Right forelimb (tissue), 1 donor: ENCODE results near the gene PDSS2.
"Not testable (repeated sequence)": the region's sequence is repeated elsewhere in the genome, so short reads cannot be mapped to it uniquely, and the experiment has no call there.

Experiments
- DNase-seq: peaks from one replicate; pipeline ENCODE4 v3.0.0-alpha.2; 2018

Gene PDSS2

DNA sequence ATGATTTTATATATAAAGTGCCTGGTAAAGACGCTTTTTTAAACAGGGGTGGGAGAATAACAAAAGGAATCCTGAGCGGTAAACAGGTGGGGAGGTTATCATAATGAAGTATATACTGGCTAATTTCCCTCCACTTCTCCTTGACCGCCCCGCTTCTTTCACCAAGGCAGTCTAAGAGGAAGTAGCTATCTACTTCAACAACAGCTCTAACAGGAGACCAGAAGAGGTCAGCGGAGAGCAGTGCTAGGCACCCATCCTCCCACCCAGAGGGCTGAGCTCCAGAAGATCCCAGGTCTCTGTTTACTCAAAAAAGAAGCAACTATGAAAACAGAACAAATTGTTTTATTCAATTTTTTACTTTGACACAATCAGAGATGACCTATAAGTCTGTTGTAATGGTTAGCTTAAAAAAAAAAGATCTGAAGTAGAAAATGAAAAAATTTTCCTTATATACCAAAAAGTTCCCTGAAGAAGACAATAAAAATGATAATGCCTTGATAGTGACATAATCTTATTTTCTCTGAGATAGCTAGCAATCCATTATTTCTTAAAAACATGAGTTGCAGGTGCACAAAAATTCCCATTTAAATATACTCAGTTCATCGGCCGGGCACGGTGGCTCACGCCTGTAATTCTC, 141.1 kb downstream of the PDSS2 start:
- DNase-seq, result peak; percentile 61

- no peak for DNase-seq
Measured at GRCh38 chr6:107315114-107315513, 144.2 kb downstream of the PDSS2 start.

- no peak for DNase-seq
Measured at GRCh38 chr6:107314531-107314939, 144.8 kb downstream of the PDSS2 start.

DNA sequence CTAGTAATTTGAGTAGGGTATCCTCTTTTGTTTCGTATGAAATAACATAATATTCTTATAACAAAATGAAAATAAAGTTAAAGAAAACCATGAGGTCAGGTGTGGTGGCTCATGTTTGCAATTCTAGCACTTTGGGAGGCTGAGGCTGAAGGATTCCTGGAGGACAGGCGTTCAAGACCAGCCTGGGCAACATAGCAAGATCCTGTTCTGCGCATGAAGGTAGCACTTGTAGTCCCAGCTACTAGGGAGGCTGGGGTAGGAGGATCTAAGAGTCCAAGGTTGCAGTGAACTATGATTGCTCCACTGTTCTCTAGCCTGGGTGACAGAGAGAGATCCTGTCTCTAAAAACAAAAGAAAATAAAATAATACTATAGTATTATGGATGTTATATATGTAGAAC, 145.6 kb downstream of the PDSS2 start:
- DNase-seq, result no peak

- DNase-seq, result no peak
Measured at GRCh38 chr6:107310362-107310761, 149.0 kb downstream of the PDSS2 start.

GRCh38 chr6:107308677-107309076, 150.7 kb downstream of the PDSS2 start:
- DNase-seq, result peak; percentile 41

DNA sequence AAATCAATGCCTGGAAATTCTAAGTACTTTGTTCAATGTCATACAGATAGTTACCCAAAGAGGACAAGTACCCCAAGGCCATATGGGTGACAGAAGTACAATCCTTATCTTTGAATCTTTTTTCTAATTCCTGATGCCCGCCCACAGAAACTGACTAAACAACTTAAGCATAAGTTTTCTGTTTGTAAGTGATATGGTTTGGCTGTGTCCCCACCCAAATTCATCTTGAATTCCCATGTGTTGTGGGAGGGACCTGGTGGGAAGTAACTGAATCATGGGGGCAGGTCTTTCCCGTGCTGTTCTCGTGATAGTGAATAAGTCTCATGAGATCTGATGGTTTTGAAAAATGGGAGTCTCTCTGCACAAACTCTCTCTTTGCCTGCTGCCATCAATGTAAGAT, 153.4 kb downstream of the PDSS2 start:
- DNase-seq, result not testable (repeated sequence)

DNA sequence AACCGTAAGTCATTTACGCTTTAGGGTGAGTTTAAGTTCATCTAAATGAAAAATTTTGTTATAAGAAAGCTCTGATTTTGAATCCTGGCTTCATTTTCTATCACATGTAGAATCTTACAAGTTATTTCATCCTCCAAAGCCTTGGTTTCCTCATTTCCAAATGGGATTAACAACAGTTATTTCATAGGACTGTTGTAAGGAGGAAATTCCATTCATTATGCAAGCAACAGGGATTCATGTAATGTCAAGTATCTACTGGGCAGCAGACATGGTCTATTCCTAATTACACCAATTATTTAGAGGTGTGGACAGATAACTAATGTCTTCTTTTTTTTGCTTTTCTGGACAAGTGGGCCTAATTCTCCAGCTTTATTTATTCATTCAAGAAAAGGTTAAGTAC, 154.0 kb downstream of the PDSS2 start:
- no peak for DNase-seq

GRCh38 chr6:107304421-107305025, 154.8 kb downstream of the PDSS2 start:
- DNase-seq, result no peak

- no peak for DNase-seq
Measured at GRCh38 chr6:107293350-107293749, 166.0 kb downstream of the PDSS2 start.

GRCh38 chr6:107292715-107293271, 166.6 kb downstream of the PDSS2 start:
- no peak for DNase-seq

DNA sequence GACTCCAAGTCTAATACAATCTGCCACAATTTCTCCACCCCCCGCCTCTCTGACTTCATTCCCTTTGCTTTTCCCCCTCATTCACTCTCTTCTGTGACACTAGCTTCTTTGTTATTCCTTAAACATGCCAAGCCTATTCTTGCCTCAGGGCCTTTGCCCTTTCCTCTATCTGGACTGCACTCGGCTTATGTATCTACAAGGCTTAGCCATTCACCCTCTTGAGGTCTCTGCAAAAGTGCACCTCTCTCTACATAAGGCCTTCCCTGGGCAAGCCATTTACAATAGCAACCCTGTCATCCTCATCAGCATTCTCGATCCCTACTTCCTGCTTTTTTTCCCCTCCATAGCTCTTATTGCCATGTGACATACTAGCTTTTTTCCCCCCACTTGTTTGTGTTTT, 168.9 kb downstream of the PDSS2 start:
- DNase-seq, result no peak

- DNase-seq, result not testable (repeated sequence)
Measured at GRCh38 chr6:107289258-107289657, 170.1 kb downstream of the PDSS2 start.

- not testable (repeated sequence) for DNase-seq
Measured at GRCh38 chr6:107285683-107286082, 173.7 kb downstream of the PDSS2 start.

DNA sequence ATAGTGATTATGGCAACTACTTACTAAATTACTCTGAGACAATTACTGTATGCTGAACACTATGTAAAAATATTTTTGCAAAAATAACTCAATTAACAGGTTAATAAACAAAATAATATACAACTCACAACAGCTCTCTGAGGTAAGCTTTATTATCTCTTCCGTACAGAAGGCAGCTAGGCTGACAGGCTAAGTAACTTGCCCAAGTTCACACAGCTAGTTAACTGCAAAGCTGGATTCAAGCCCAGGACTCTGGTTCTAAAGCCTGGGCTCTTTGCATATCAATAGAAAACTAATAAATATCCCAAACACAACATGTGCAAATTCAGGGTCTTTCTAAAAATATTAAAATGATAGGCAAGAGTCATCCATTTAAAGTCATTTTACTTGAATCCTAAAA, 174.6 kb downstream of the PDSS2 start:
- DNase-seq, result no peak

DNA sequence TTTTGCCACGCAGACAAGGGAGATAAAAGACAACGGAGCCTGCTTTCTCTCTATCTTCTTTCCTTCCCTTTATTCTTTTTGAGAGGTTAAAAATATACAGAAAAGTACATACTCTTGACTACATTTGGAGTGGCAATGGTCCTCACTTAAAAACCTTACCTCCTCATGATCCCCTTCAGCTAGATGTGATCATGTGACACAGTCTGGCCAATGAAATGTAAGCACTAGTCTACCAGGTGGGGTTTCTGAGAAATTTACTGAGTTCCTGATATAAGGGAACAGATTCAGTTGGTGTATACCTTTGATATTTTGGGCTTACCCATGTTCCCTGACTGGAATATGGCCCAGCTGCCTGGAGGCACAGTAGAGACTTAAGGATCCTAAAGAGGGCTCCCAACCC, 178.6 kb downstream of the PDSS2 start:
- DNase-seq, result no peak

DNA sequence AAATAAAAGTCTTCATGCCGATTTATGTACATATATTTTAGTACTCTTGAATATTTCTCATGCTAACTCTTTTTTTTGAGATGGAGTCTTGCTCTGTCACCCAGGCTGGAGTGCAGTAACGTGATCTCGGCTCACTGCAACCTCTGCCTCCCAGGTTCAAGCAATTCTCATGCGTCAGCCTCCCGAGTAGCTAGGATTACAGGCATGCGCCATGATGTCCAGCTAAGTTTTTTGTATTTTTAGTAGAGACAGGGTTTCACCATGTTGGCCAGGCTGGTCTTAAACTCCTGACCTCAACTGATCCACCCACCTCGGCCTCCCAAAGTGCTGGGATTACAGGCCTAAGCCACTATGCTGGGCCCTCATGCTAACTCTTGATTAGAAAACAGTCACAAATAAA, 179.4 kb downstream of the PDSS2 start:
- not testable (repeated sequence) for DNase-seq

DNA sequence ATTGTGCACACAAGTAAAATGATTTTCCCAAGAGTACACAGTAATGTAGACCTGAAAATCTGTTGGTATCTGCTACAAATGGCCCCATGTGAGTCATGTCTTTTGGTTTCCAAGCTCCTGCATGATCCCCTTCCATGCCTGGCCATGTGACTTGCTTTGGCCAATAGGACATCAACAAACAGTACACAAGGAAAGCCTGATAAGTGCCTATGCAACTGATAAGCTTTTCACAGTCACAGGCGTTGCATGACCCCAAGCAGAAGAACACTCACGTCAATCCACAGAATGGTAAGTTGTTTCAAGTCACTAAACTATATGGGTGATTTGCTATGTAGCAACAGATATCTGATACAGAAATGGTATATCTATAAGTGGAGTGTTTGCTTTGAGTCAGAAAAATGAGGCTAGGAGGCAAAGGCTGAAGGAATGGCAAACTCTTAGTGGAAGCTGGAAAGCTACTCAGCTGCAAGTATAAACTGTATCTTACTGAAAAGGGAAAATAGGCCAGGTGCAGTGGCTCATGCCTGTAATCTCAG, 184.0 kb downstream of the PDSS2 start:
- DNase-seq, result no peak

DNA sequence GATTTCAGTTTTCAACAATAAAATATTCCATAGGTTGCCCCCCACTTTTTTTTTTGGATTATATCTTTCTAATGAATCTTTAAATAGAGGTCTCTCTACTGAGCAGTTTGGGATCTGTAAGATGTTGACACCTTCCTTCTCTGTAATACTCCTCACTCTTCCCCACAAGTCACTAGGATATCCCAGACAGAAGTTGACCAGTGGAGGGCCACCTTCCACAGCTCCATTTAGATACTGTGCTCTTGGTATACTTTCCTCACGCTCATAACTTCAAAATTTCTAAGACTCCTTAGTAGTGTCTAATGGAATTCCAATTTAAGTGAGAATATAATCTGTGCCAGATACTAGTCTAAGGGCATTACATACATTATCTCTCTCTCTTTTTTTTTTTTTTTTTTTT, 185.1 kb downstream of the PDSS2 start:
- no peak for DNase-seq

GRCh38 chr6:107272246-107272645, 187.1 kb downstream of the PDSS2 start:
- no peak for DNase-seq

- no peak for DNase-seq
Measured at GRCh38 chr6:107271208-107271790, 188.1 kb downstream of the PDSS2 start.

DNA sequence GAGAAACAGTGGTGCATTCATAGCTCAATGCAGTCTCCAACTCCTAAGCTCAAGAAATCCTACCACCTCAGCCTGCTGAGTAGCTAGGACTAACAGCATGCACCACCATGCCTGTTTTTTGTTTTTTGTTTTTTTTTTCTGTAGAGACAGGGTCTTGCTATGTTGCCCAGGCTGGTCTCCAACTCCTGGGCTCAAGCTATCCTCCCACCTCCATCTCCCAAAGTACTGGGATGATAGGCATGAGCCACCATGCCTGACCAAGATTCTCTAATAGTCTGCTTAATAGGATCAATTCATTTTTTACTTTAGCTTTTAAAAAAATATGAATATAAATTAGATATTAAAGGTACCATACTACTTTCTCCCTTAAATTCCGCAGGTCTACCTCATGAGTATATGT, 191.7 kb downstream of the PDSS2 start:
- no peak for DNase-seq

GRCh38 chr6:107267006-107267405, 192.4 kb downstream of the PDSS2 start:
- DNase-seq, result no peak

GRCh38 chr6:107266563-107266962, 192.8 kb downstream of the PDSS2 start:
- no peak for DNase-seq
